Ovary (tissue), 9 donors: Measurements from ENCODE around the gene RBBP8. TPM values are rescaled to one million over a fixed set of nuclear protein-coding genes. Genes with fewer than 3 reads are reported as not detected.

Experiments
- DNase-seq, 5 donors: peaks; one replicate each; pipeline ENCODE4 v3.0.0-alpha.2; 2019 to 2020
- H3K27ac ChIP-seq, 2 donors: fragments of 200-600 bp; one replicate each; pipeline versions ENCODE4 v1.5.1 to v1.8.0; 2019 to 2022
- H3K27me3 ChIP-seq: fragments of 200-600 bp; one replicate; pipeline ENCODE4 v1.8.0; 2022
- H3K36me3 ChIP-seq: fragments of 200-600 bp; sonication (generic); one replicate; pipeline ENCODE4 v1.5.1; 2019
- H3K4me1 ChIP-seq: one replicate; pipeline ENCODE4 v1.8.1; 2013; ENCODE audit warnings: mild to moderate bottlenecking, moderate library complexity; ENCODE audit not compliant: insufficient read depth
- H3K4me3 ChIP-seq: fragments of 200-600 bp; sonication (generic); one replicate; pipeline ENCODE4 v1.5.1; 2017
- H3K9me3 ChIP-seq, 2 donors: fragments of 200-600 bp in 1 of 2; sonication (generic) in 1 of 2; one replicate each; pipeline versions ENCODE4 v1.5.1 to v1.8.1; 2013 to 2019; ENCODE audit warnings: mild to moderate bottlenecking in 1 of 2, moderate library complexity in 1 of 2
- EP300 ChIP-seq: sonication (generic); formaldehyde crosslinking; IDR thresholded peaks from one replicate; pipeline ENCODE4 v1.6.1; 2017; ENCODE audit warnings: antibody characterized with exemption
- POLR2A ChIP-seq: fragments of 450-650 bp; IDR thresholded peaks from one replicate; pipeline ENCODE4 v1.6.1; 2017; ENCODE audit warnings: antibody characterized with exemption, mild to moderate bottlenecking, moderate library complexity
- WGBS, 3 donors: extraction: QIAGEN DNeasy Blood & Tissue Kit in 1 of 3; methylation state at CpG; one replicate each; pipeline versions ENCODE4 v1.1.5 to v1.1.7; 2013 to 2017; 5-methylcytosine and 5-hydroxymethylcytosine counted together
- intact Hi-C, 4 donors: fragments of 100-400 bp; cut with DNase I; formaldehyde crosslinking; loops; one replicate each; pipeline versions ENCODE4 v1.11.0 to v1.15.1; 2022 to 2023
- polyA plus RNA-seq, 2 donors: library from polyadenylated mRNA; stranded (reverse); fragments of 200-250 nt in 1 of 2; fragments of 350-450 nt in 1 of 2; fragmentation: Illumina TruSeq in 1 of 2; extraction: RNeasy Lipid Tissue Mini Kit (QIAGEN cat#74804) in 1 of 2; gene quantifications; one replicate each; pipeline ENCODE4 v1.2.3, GENCODE V29; 2013 to 2014
- total RNA-seq, 7 donors: library from RNA; depleted of rRNA in 2 of 7; stranded (reverse); fragments of >200 nt in 2 of 7; fragmentation: NEBNext Ultra II Directional in 3 of 7; extraction: Animal tissue kit (Norgen Biotek cat#: 25700) in 3 of 7; gene quantifications; one replicate each; pipeline versions ENCODE4 v1.1.0 to v1.2.4, GENCODE V29; 2016 to 2023
- TF ChIP-seq, protein P1 (sequence below), 3 donors: fragments of 450-650 bp in 2 of 3; fragments of 200-600 bp in 1 of 3; IDR thresholded peaks; one replicate each; pipeline versions ENCODE4 v1.5.1 to v1.8.0; 2016 to 2022; ENCODE audit warnings: antibody characterized with exemption in 3 of 3, mild to moderate bottlenecking in 1 of 3
- donor health status: DM: no; HTN: no; CAD: no; lungs with moderate emphysema.
- donor health status: DM: no; HTN: no; CAD: no.
- donor health status: Bipolar disorder and iron deficiency.
- donor health status: DM: yes; HTN: yes; CAD: no.
- donor health status: DM: no; HTN: no; CAD: no.
- donor health status: DM: yes; HTN: yes; CAD: no.

The RBBP8 gene
- total and polyA plus RNA-seq, 9 donors: 7.3 to 59.4 (median 13.6) TPM

DNA sequence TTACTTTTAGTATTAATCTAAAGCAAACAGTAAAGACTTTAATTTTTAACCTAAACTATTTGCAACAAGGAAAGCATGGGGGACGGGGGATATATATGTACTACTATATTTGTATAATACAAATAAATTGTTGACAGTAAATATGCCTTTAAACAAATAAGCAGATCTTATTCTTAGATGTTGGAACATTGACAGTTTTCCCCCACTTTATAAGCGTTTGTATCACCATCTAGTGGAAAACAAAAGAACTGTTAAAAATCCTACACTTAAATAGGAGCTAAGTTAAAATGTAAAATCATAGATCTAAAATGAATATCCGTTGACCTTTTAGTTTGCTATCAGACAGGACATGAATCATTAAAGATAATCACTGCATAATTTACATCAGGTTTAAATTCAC, 50.0 kb downstream of the RBBP8 start:
- DNase-seq: no peak
- TF ChIP-seq, protein P1, sequence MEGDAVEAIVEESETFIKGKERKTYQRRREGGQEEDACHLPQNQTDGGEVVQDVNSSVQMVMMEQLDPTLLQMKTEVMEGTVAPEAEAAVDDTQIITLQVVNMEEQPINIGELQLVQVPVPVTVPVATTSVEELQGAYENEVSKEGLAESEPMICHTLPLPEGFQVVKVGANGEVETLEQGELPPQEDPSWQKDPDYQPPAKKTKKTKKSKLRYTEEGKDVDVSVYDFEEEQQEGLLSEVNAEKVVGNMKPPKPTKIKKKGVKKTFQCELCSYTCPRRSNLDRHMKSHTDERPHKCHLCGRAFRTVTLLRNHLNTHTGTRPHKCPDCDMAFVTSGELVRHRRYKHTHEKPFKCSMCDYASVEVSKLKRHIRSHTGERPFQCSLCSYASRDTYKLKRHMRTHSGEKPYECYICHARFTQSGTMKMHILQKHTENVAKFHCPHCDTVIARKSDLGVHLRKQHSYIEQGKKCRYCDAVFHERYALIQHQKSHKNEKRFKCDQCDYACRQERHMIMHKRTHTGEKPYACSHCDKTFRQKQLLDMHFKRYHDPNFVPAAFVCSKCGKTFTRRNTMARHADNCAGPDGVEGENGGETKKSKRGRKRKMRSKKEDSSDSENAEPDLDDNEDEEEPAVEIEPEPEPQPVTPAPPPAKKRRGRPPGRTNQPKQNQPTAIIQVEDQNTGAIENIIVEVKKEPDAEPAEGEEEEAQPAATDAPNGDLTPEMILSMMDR (IDR thresholded peaks at IDR 0.05): peak in 1 of 3 donors; percentile 26
- TF ChIP-seq EP300 (no peak), POLR2A (no peak)
- H3K4me1 ChIP-seq: no peaks in the 10 kb centered on the region
- 12 to 28% (median 22%) methylated on average over 3 of the region's 3 CpGs for WGBS, 3 donors
- H3K36me3 ChIP-seq: no peaks in the 10 kb centered on the region
- H3K9me3 ChIP-seq: no peaks in the 10 kb centered on the region
- intact Hi-C loops: loop anchor here in 2 of 4 donors (5.0 to 10.0 kb wide), 2 partner anchors 178 to 186 kb away; no protein-coding TSS in a partner anchor
- no peak overlapping the region for H3K4me3 ChIP-seq
- H3K27ac ChIP-seq: no peak overlapping the region
- H3K27me3 ChIP-seq: no peaks in the 10 kb centered on the region

- Histone ChIP-seq H3K27me3 (no peaks in the 10 kb centered on the region), H3K4me3 (no peak overlapping the region), H3K36me3 (no peaks in the 10 kb centered on the region), H3K4me1 (no peaks in the 10 kb centered on the region), H3K27ac (no peak overlapping the region), H3K9me3 (no peaks in the 10 kb centered on the region)
- DNase-seq: no peak
- TF ChIP-seq EP300 (no peak), POLR2A (no peak)
- TF ChIP-seq, protein P1 (IDR thresholded peaks at IDR 0.05): no peak
- intact Hi-C loops: loop anchor here in 1 of 4 donors (5.0 to 10.0 kb wide), 2 partner anchors 52 to 180 kb away; no protein-coding TSS in a partner anchor
- WGBS, 3 donors: 91 to 93% (median 93%) methylated on average over 2 of the region's 2 CpGs
Measured at GRCh38 chr18:22985250-22985649, 52.1 kb downstream of the RBBP8 start.

GRCh38 chr18:22987547-22988189, 54.5 kb downstream of the RBBP8 start:
- Histone ChIP-seq H3K36me3 (no peaks in the 10 kb centered on the region), H3K27me3 (no peaks in the 10 kb centered on the region), H3K4me3 (no peak overlapping the region), H3K4me1 (no peaks in the 10 kb centered on the region), H3K9me3 (no peaks in the 10 kb centered on the region), H3K27ac (no peak overlapping the region)
- intact Hi-C loops: loop anchor here in 1 of 4 donors (5.0 to 10.0 kb wide), 2 partner anchors 50 to 183 kb away; no protein-coding TSS in a partner anchor
- 88 to 91% (median 90%) methylated on average over 3 of the region's 3 CpGs for WGBS, 3 donors
- no peak for DNase-seq
- TF ChIP-seq, protein P1 (IDR thresholded peaks at IDR 0.05): no peak
- TF ChIP-seq POLR2A: no peak
- no peak for TF ChIP-seq EP300

DNA sequence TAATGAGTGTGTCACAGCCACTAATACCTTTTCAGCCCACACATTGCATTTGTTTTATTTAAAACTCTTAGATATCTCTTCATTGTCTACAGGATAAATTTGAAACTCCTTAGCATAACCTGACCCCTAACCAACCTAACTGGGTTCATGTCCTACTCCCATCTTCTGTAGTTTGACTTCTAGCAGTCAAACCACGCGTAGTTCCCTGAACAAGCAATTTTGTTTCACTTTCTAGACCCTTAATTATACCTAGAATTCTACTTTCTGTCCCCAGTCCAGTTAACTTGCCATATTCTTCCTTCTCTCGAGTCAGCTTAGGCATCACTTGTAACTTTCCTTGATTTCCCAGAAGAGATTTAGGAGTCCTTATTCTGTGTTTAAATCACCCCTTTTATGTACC, 55.1 kb downstream of the RBBP8 start:
- Histone ChIP-seq H3K4me1 (no peaks in the 10 kb centered on the region), H3K4me3 (no peak overlapping the region), H3K27ac (no peak overlapping the region), H3K9me3 (no peaks in the 10 kb centered on the region), H3K36me3 (no peaks in the 10 kb centered on the region), H3K27me3 (no peaks in the 10 kb centered on the region)
- TF ChIP-seq POLR2A (no peak), EP300 (no peak)
- TF ChIP-seq, protein P1 (IDR thresholded peaks at IDR 0.05): no peak
- DNase-seq: no peak
- 94 to 97% (median 94%) methylated on average over 3 of the region's 3 CpGs for WGBS, 3 donors
- intact Hi-C loops: loop anchor here in 1 of 4 donors (5.0 to 10.0 kb wide), 2 partner anchors 49 to 183 kb away; no protein-coding TSS in a partner anchor
